Measurements from ENCODE around the gene B3GAT2. TPM values are rescaled to one million over a fixed set of nuclear protein-coding genes. Genes with fewer than 3 reads are reported as not detected.

The B3GAT2 gene
- total and polyA plus RNA-seq, 2 of the 13 experiments (the other 11 are each of a cell fraction or from before 2014, with no cell fraction given): 0.01 to 0.02 TPM

GRCh38 chr6:70955441-70956190, 1.2 kb downstream of the B3GAT2 start (continued):
- TF ChIP-seq, protein P1, sequence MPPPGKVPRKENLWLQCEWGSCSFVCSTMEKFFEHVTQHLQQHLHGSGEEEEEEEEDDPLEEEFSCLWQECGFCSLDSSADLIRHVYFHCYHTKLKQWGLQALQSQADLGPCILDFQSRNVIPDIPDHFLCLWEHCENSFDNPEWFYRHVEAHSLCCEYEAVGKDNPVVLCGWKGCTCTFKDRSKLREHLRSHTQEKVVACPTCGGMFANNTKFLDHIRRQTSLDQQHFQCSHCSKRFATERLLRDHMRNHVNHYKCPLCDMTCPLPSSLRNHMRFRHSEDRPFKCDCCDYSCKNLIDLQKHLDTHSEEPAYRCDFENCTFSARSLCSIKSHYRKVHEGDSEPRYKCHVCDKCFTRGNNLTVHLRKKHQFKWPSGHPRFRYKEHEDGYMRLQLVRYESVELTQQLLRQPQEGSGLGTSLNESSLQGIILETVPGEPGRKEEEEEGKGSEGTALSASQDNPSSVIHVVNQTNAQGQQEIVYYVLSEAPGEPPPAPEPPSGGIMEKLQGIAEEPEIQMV (CRISPR knock-in tag; IDR thresholded peaks at IDR 0.05; ENCODE audit: low read depth): no peak
- TF ChIP-seq MXD3 (CRISPR knock-in tag; IDR thresholded peaks at IDR 0.05): peak; percentile 65
- TF ChIP-seq GZF1 (CRISPR knock-in tag; IDR thresholded peaks at IDR 0.05): no peak
- TF ChIP-seq, protein P2, sequence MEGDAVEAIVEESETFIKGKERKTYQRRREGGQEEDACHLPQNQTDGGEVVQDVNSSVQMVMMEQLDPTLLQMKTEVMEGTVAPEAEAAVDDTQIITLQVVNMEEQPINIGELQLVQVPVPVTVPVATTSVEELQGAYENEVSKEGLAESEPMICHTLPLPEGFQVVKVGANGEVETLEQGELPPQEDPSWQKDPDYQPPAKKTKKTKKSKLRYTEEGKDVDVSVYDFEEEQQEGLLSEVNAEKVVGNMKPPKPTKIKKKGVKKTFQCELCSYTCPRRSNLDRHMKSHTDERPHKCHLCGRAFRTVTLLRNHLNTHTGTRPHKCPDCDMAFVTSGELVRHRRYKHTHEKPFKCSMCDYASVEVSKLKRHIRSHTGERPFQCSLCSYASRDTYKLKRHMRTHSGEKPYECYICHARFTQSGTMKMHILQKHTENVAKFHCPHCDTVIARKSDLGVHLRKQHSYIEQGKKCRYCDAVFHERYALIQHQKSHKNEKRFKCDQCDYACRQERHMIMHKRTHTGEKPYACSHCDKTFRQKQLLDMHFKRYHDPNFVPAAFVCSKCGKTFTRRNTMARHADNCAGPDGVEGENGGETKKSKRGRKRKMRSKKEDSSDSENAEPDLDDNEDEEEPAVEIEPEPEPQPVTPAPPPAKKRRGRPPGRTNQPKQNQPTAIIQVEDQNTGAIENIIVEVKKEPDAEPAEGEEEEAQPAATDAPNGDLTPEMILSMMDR (CRISPR knock-in tag; IDR thresholded peaks at IDR 0.05): peak; percentile 94
- TF ChIP-seq ZNF33A (CRISPR knock-in tag; IDR thresholded peaks at IDR 0.05; ENCODE audit: borderline replicate concordance): no peak
- TF ChIP-seq MIER3 (CRISPR knock-in tag; IDR thresholded peaks at IDR 0.05; ENCODE audit: borderline replicate concordance): no peak
- TF ChIP-seq HNF4A (CRISPR knock-in tag; IDR thresholded peaks at IDR 0.05): no peak
- TF ChIP-seq STAG1 (CRISPR knock-in tag; IDR thresholded peaks at IDR 0.05): peak; percentile 89
- TF ChIP-seq, protein P3, sequence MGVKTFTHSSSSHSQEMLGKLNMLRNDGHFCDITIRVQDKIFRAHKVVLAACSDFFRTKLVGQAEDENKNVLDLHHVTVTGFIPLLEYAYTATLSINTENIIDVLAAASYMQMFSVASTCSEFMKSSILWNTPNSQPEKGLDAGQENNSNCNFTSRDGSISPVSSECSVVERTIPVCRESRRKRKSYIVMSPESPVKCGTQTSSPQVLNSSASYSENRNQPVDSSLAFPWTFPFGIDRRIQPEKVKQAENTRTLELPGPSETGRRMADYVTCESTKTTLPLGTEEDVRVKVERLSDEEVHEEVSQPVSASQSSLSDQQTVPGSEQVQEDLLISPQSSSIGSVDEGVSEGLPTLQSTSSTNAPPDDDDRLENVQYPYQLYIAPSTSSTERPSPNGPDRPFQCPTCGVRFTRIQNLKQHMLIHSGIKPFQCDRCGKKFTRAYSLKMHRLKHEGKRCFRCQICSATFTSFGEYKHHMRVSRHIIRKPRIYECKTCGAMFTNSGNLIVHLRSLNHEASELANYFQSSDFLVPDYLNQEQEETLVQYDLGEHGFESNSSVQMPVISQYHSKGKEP (CRISPR knock-in tag; IDR thresholded peaks at IDR 0.05): no peak
- TF ChIP-seq HOXA3 (CRISPR knock-in tag; IDR thresholded peaks at IDR 0.05): peak; percentile 84
- no peak for TF ChIP-seq ZKSCAN8 (CRISPR knock-in tag; IDR thresholded peaks at IDR 0.05; ENCODE audit: borderline replicate concordance)
- peak; percentile 54; the same call in 1 of the 2 replicates for TF ChIP-seq HOXA5 (CRISPR knock-in tag; IDR thresholded peaks at IDR 0.05)
- TF ChIP-seq MAFF (IDR thresholded peaks at IDR 0.05; ENCODE audit: low read depth, low read length): no peak
- TF ChIP-seq, protein P4, sequence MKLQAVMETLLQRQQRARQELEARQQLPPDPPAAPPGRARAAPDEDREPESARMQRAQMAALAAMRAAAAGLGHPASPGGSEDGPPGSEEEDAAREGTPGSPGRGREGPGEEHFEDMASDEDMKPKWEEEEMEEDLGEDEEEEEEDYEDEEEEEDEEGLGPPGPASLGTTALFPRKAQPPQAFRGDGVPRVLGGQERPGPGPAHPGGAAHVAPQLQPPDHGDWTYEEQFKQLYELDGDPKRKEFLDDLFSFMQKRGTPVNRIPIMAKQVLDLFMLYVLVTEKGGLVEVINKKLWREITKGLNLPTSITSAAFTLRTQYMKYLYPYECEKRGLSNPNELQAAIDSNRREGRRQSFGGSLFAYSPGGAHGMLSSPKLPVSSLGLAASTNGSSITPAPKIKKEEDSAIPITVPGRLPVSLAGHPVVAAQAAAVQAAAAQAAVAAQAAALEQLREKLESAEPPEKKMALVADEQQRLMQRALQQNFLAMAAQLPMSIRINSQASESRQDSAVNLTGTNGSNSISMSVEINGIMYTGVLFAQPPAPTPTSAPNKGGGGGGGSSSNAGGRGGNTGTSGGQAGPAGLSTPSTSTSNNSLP (IDR thresholded peaks at IDR 0.05; ENCODE audit: low read depth, low read length): no peak
- TF ChIP-seq ZNF343 (CRISPR knock-in tag; IDR thresholded peaks at IDR 0.05): 0 out of 2 replicates have a peak, but pooled peaks have one; percentile 29
- no peak for TF ChIP-seq NFIB (CRISPR knock-in tag; IDR thresholded peaks at IDR 0.05; ENCODE audit: borderline replicate concordance)
- TF ChIP-seq ZNF563 (CRISPR knock-in tag; IDR thresholded peaks at IDR 0.05): peak; percentile 74; the same call in 1 of the 2 replicates
- TF ChIP-seq ZSCAN31 (CRISPR knock-in tag; IDR thresholded peaks at IDR 0.05; ENCODE audit: low read depth): no peak; the same call in none of the 2 replicates
- TF ChIP-seq, protein P5, sequence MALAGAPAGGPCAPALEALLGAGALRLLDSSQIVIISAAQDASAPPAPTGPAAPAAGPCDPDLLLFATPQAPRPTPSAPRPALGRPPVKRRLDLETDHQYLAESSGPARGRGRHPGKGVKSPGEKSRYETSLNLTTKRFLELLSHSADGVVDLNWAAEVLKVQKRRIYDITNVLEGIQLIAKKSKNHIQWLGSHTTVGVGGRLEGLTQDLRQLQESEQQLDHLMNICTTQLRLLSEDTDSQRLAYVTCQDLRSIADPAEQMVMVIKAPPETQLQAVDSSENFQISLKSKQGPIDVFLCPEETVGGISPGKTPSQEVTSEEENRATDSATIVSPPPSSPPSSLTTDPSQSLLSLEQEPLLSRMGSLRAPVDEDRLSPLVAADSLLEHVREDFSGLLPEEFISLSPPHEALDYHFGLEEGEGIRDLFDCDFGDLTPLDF (CRISPR knock-in tag; IDR thresholded peaks at IDR 0.05): peak; percentile 72; the same call in 1 of the 2 replicates
- no peak for TF ChIP-seq ZNF777 (CRISPR knock-in tag; IDR thresholded peaks at IDR 0.05)
- no peak for TF ChIP-seq KDM6A (CRISPR knock-in tag; IDR thresholded peaks at IDR 0.05; ENCODE audit: low read depth)
- TF ChIP-seq FIP1L1 (IDR thresholded peaks at IDR 0.05; ENCODE audit: borderline replicate concordance, insufficient read depth, low read depth, low read length): no peak

Data from HepG2 (cell line).